ENCODE results near the gene C19orf53. TPM values are rescaled to one million over a fixed set of nuclear protein-coding genes. Genes with fewer than 3 reads are reported as not detected.

The C19orf53 gene
- total RNA-seq, 1 experiment from 2014 or later, result 115 TPM

DNA sequence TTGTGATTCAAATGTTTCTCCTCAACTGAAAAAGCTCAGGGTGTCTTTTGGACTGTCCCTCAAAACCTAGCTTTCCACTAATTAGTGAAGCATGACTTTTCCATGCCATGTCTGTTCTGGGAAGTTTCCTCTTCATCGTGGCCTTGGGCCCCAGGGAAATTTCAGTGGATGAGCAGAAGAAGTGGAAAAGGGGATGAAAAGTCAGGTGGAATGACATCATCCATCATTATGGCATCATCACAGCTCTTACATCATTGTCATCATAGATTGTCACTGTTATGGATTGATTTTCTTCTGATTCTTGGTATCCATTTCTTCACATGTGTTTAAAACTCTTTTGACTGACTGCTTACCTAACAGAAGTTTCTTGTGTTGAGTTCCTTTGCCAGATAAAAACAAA is 36.2 kb upstream of the C19orf53 start (continued):
- TF ChIP-seq REST (IDR thresholded peaks at IDR 0.05; ENCODE audit: low read depth), result no peak
- TF ChIP-seq EZH2phosphoT487 (IDR thresholded peaks at IDR 0.05; ENCODE audit: borderline replicate concordance), result no peak
- no peak for TF ChIP-seq RAD21 (IDR thresholded peaks at IDR 0.05; ENCODE audit: low read depth)
- no peak for TF ChIP-seq FOSL1 (IDR thresholded peaks at IDR 0.05; ENCODE audit: low read depth)

- Histone ChIP-seq H3K4me2 (ENCODE audit: low read length) (no peak overlapping the region), H3K9me2 (ENCODE audit: insufficient read depth) (no peaks in the 10 kb centered on the region), H3K4me1 (ENCODE audit: control insufficient read depth in 1 of 2, insufficient read depth in 2 of 2, low read length in 2 of 2) (peaks cover 0 to 9% of the 10 kb centered on the region in 2 experiments; a peak in 2 of 4 replicates), H3K9me3 (ENCODE audit: control insufficient read depth in 1 of 2, insufficient read depth in 1 of 2, low read depth in 1 of 2, low read length in 2 of 2) (peaks cover 0 to 1% of the 10 kb centered on the region in 2 experiments; a peak in 1 of 4 replicates), H3K79me2 (ENCODE audit: insufficient read depth, low read length) (no peaks in the 10 kb centered on the region), H2AFZ (ENCODE audit: low read depth, low read length, poor library complexity, severe bottlenecking) (no peak overlapping the region), H3K27ac (ENCODE audit: low read depth, low read length) (no peak overlapping the region), H4K20me1 (ENCODE audit: insufficient read depth) (no peaks in the 10 kb centered on the region), H3K27me3 (ENCODE audit: insufficient read depth, low read length) (no peaks in the 10 kb centered on the region), H3K36me3 (ENCODE audit: control insufficient read depth in 1 of 2, insufficient read depth in 2 of 2, low read length in 2 of 2) (peaks cover 0 to 9% of the 10 kb centered on the region in 2 experiments; a peak in 1 of 4 replicates), H3K4me3 (replicated peaks in 1 of 2; ENCODE audit: low read depth in 1 of 2, low read length in 2 of 2) (no peak overlapping the region), H3K9ac (ENCODE audit: low read length) (no peak overlapping the region)
- BruUV-seq (replicated peaks), result no TSS peak
- RAD21 ChIA-PET (ENCODE audit: low non-redundant PET in 1 of 2, low total read pairs in 2 of 2, uncharacterized antibody in 2 of 2, unreplicated experiment in 2 of 2), result no interaction called here
- intact Hi-C loops (cut with micrococcal nuclease), result no loop called here
- CTCF ChIA-PET, result no interaction called here
- ATAC-seq, result no peak
- no peak for DNase-seq (ENCODE audit: low read depth, low spot score)
- POLR2A ChIA-PET, result interaction anchor here (1.1 kb wide), 1 partner anchor 10 kb away, joined by 3 read pairs; no protein-coding TSS in a partner anchor
- TF ChIP-seq MAX (IDR thresholded peaks at IDR 0.05), result no peak
These were observed 32.4 kb upstream of the C19orf53 start for GRCh38 chr19:13741893-13742292.

Measured in HCT116 (cell line).